ENCODE results near the gene XCL1.
A peak's percentile ranks its signal among the peaks of the same experiment; 100 is the strongest.
"Not testable (repeated sequence)": the region's sequence is repeated elsewhere in the genome, so short reads cannot be mapped to it uniquely, and the experiment has no call there.

XCL1 gene, protein sequence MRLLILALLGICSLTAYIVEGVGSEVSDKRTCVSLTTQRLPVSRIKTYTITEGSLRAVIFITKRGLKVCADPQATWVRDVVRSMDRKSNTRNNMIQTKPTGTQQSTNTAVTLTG

DNA sequence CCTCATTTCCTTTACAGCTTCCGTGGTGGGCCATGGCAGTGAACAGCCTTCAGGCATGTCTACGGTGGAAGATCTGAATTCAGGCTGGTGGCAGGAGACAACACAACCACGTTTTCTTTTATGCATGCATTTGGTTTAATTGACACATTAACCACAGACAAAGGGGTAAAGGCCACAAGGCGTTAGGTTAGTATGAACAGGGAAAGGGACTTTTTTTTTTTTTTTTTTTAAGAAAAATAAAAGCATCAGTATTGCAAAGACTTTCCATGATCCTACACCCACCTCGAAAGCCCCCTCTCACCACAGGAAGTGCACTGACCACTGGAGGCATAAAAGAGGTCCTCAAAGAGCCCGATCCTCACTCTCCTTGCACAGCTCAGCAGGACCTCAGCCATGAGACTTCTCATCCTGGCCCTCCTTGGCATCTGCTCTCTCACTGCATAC is at the start of gene XCL1:
Gene XCL1 (plus strand): TSS at position 361 of the 444 bp plus-strand sequence. CDS start 33 bp downstream, at position 394.
- DNase-seq (ENCODE audit: low spot score) = not testable (repeated sequence)

DNA sequence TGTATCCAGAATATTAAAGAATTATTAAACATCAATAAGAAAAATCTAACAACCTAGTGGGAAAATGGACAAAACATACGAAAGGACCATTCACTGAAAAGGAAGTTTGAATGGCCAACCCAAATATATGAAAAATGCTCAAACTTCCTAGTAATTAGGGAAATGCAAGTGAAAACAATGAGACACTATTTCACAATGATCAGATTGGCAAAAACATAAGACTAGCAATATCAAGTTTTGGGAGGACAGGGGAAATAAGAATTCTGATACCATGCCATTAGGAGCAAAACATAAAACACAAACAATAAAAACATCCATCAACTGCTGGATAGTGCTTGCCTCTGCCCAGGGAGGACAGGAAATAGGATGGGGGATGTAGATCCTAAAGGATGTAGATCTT is 46.9 kb upstream of the XCL1 start:
- DNase-seq (ENCODE audit: low spot score) = no peak

DNA sequence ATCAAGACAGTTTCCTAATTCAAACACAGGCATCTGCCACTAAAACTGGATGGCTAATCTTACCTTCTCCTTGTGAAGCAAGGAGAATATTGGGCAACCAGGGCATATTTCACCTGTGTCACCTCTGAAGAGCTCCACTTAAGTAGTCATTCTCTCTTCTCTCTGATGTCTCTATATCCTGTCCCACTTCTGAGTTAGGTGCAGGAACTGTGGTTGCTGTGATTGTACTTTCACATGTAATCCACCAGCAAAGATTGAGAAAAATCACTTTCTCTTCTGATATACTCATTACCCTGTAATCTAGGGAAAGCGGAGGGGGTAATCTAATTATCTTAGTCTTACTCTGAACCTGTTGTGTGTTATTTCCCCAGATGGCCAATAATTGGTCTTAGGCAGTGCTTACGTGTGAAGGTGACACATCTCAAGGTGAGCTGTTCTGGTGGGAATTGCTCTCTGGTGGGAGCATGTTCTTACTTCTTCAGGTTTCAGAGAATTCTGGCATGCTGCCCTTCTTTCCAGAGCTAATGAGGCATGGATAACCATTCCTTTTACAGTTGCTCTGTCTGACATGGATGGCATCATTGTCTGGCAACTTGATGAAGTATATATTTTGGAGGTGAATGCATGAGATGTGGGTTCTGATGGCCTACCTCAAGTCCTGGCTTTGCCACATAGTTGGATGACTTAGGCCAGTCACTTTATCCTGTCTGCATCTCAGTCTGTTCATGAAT is 44.6 kb upstream of the XCL1 start:
- DNase-seq (ENCODE audit: low spot score) = no peak
- TF ChIP-seq, protein P1, sequence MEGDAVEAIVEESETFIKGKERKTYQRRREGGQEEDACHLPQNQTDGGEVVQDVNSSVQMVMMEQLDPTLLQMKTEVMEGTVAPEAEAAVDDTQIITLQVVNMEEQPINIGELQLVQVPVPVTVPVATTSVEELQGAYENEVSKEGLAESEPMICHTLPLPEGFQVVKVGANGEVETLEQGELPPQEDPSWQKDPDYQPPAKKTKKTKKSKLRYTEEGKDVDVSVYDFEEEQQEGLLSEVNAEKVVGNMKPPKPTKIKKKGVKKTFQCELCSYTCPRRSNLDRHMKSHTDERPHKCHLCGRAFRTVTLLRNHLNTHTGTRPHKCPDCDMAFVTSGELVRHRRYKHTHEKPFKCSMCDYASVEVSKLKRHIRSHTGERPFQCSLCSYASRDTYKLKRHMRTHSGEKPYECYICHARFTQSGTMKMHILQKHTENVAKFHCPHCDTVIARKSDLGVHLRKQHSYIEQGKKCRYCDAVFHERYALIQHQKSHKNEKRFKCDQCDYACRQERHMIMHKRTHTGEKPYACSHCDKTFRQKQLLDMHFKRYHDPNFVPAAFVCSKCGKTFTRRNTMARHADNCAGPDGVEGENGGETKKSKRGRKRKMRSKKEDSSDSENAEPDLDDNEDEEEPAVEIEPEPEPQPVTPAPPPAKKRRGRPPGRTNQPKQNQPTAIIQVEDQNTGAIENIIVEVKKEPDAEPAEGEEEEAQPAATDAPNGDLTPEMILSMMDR (IDR thresholded peaks at IDR 0.05; ENCODE audit: extremely low read depth, missing control alignments) = no peak

More for the DNA sequence above, 46.9 kb upstream of the XCL1 start:
- TF ChIP-seq, protein P1 (IDR thresholded peaks at IDR 0.05; ENCODE audit: extremely low read depth, missing control alignments) = no peak

DNA sequence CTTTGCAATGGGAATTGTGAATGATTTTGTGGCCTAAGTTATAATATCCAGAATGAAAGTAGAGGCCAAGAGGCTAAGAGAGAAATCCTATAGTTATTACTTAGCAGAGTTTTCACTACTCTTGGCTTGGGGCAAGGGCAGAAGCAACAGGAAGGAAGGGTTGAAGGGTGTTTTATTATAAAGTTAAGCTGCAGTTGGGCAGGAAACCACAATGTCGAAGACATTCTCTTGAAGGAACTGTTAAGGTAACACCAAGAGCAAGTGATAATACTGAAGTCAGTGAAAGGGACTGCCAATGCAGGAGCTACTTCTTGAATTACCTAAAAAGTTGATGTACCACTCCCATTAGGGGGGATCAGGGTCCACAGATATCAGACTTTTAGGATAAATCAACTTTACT is 40.9 kb upstream of the XCL1 start:
- TF ChIP-seq, protein P1 (IDR thresholded peaks at IDR 0.05; ENCODE audit: extremely low read depth, missing control alignments) = no peak
- no peak for DNase-seq (ENCODE audit: low spot score)

DNA sequence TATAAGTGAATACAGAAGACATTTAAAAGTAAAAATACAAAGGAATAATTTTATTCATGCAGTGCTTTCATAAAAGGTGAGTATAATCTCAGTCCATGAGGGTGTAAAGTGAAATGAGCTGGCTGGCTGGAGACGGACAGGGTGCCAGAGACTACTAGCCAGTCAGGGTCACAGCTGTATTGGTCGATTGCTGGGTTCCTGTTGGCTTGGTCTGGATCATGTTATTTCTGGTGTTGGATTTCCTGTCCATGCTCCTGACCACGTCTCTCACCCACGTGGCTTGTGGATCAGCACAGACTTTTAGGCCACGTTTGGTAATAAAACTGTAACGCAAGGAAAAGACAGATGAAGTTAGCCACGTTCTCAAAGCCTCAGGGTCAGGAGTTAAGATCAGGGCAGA is 35.6 kb upstream of the XCL1 start:
- not testable (repeated sequence) for DNase-seq (ENCODE audit: low spot score)

DNA sequence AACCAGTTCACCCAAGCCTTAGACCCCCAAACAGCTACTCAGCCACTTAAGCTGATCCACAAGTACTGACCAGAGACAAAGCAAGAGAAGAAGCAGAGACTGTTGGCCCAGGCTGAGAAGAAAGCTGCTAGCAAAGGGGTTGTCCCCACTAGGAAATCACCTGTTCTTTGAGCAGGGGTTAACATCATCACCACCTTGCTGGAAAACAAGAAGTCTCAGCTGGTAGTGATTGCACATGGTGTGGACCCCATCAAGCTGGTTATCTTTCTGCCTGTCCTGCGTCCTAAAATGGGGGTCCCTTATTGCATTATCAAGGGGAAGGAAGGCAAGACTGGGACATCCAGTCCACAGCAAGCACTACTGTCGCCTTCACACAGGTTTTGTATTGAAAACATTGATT is 33.4 kb upstream of the XCL1 start:
- DNase-seq (ENCODE audit: low spot score) = not testable (repeated sequence)

DNA sequence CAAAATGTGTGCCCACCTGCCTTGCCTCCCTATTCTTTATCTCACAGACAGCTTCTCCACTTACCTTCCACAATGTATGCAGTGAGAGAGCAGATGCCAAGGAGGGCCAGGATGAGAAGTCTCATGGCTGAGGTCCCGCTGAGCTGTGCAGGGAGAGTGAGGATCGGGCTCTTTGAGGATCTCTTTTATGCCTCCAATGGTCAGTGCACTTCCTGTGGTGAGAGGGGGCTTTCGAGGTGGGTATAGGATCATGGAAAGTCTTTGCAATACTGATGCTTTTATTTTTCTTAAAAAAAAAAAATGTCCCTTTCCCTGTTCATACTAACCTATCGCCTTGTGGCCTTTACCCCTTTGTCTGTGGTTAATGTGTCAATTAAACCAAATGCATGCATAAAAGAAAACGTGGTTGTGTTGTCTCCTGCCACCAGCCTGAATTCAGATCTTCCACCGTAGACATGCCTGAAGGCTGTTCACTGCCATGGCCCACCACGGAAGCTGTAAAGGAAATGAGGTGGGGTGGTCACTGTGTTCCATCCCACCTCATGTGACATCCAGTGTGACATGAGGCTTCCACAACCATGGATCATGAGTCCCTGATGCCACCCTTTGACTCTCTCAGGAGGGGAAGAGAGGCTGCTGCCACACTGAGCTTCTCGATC is 32.4 kb upstream of the XCL1 start, which contains the start of gene XCL2:
Gene XCL2 (minus strand): TSS at position 158 of the 659 bp plus-strand sequence. CDS start 33 bp downstream, at position 125.
- DNase-seq (ENCODE audit: low spot score) = not testable (repeated sequence)

DNA sequence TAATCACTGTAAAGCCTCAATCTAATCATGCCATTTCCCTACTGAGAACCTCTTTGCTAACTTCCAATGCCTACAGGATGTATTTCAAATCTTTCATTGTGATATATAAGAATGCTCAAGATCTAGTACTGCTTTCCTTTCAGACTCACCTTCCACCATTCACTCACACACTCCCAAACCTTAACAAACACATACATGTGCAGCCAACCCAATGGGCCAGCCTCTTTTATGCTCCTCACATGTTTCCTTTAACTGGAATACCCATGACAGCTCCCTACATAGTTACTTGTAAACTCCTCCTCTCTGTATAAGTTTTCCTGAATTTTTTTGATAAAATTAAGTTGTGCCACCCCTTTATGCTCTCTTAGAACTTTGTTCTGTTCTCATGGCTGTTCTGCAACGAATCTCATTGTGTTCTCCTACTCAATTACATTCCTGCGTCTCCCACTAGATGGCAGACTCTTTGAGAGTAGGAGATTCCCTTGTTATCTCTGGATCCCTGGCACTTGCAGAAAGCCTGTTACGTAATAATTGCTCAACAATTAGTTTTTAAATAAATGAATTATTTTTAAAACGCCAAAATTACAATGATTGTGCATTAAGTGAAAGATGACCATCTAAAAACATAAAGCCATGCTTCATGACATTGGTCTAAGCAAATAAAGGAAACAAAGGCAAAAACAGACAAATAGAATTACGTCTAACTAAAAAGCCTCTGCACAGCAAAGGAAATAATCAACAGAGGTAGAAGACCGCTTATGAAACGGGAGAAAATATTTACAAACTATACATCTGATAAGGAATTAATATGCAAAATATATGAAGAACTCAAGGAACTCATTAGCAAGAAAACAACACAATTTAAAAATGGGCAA is 30.5 kb upstream of the XCL1 start:
- TF ChIP-seq, protein P1 (IDR thresholded peaks at IDR 0.05; ENCODE audit: extremely low read depth, missing control alignments) = peak; percentile 8
- not testable (repeated sequence) for DNase-seq (ENCODE audit: low spot score)

DNA sequence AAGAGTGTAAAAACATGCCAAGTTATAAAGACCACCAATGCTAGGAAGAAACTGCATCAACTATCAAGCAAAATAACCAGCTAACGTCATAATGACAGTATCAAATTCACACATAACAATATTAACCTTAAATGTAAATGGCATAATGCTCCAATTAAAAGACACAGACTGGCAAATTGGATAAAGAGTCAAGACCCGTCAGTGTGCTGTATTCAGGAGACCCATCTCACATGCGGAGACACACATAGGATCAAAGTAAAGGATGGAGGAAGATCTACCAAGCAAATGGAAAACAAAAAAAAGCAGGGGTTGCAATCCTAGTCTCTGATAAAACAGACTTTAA is 29.9 kb upstream of the XCL1 start:
- DNase-seq (ENCODE audit: low spot score) = not testable (repeated sequence)

All from GM20000 (cell line).